GM18499 (cell line): ENCODE measurements around the gene ZNF791.
"Not testable (repeated sequence)": the region's sequence is repeated elsewhere in the genome, so short reads cannot be mapped to it uniquely, and the experiment has no call there.

Source experiments
- ATAC-seq: cut with Tn5 transposase; IDR thresholded peaks from one replicate; pipeline ENCODE4 v1.9.1; 2021; ENCODE audit warnings: moderate number of reproducible peaks; ENCODE audit not compliant: insufficient read depth, unreplicated experiment

ZNF791 gene

DNA sequence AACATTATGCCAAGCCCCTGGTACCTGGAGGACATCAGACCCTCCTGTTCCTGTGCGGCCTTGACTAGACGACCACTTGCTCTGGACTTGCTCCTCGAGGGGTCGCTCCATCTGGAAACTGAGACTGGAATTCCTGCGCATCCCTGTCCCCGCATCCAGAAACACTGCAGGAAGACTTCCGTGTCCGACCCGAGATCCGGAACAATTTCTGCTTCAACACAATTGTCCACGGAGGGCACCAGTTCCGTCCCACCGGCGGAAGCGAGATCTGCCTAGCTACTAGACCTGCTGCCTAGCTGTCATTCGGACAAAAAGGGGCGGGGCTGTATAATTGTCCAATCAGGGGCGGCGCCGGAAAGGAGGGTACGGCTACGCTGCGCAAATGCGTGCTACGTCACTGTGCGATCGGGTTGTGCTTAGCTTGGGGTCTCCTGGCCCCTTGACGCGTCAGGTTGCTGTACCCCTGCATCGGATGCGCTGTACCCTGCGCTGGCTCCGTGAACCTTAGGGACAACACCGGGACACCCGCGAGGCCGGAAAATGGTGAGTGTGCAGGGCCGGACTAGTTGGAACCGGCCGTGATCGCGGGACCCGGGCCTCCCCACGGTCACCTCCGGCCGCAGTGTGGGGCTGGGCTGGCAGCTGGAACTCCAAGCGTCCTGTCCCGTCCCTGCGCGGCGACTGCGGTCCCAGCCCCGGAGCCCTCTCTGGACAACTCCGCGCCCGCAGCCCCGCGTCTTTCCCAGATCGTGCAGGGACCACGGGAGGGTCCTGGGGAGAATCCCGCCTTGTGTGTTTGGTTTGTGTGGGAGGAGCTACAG, at the start of gene ZNF791, which contains the start of gene ZNF490:
Gene ZNF791 (plus strand): TSS at position 381 of the 821 bp plus-strand sequence. CDS start 160 bp downstream, at position 541.
Gene ZNF490 (minus strand): TSS at position 274 of the 821 bp plus-strand sequence. CDS start 133 bp downstream, at position 141.
- ATAC-seq = peak; percentile 38

GRCh38 chr19:12564016-12564664, 46.6 kb upstream of the ZNF791 start:
- no peak for ATAC-seq

DNA sequence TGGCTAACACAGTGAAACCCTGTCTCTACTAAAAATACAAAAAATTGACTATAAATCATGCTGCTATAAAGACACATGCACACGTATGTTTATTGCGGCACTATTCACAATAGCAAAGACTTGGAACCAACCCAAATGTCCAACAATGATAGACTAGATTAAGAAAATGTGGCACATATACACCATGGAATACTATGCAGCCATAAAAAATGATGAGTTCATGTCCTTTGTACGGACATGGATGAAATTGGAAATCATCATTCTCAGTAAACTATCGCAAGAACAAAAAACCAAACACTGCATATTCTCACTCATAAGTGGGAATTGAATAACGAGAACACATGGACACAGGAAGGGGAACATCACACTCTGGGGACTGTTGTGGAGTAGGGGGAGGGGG, 44.3 kb upstream of the ZNF791 start:
- not testable (repeated sequence) for ATAC-seq

DNA sequence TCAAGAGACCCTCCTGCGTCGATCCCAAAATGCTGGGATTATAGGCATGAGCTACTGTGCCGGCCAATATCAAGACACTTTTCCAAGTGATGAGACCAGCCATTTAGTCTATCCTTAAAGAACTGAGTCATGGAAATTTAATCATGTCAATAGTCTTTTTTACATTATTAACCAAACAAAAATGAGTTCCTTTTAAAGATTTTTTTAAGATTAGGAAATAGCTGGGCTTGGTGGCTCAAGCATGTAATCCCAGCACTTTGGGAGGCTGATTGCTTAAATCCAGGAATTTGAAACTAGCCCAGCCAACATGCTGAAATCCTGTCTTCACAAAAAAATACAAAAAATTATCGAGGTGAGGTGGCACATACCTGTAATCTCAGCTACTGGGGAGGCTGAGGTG, 42.8 kb upstream of the ZNF791 start:
- no peak for ATAC-seq

DNA sequence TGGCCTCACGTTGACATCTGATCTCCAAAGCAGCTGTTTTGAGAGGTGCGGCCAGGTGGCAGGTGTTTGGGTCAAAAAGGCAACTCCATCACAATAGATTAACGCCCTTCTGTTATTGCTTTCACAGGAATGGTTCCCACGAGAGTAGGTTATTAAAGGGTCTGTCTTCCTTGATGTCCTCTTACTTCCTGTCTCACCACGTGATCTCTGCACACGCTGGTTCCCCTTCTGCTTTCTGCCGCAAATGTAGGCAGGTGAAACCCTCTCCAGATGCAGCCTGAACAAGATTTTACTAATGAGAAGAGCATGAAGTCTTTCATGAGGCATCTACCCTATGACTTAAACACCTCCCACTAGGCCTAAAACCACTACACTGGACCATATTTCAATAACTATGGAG, 36.7 kb upstream of the ZNF791 start:
- ATAC-seq = no peak

DNA sequence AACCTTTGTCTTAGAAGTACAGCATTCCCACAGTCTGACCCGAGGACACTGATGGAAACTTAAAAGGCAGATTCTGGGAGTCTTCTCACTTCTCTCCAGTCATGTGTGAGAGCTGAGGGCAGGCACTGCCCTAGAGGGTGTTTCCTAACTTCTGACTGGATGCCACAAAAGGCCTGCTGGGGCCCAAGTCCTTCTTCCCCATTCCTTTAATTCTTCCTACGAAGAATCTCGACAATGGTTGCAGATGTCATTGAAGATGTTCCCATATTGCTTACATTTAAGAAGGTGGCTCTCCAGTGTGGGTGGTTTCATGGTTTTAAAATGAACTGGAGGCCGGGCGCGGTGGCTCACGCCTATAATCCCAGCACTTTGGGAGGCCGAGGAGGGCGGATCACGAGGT, 32.1 kb upstream of the ZNF791 start:
- no peak for ATAC-seq

GRCh38 chr19:12580180-12580694, 30.5 kb upstream of the ZNF791 start:
- no peak for ATAC-seq

GRCh38 chr19:12581100-12581499, 29.6 kb upstream of the ZNF791 start:
- ATAC-seq = no peak

GRCh38 chr19:12596485-12596884, 14.2 kb upstream of the ZNF791 start:
- ATAC-seq = no peak

- ATAC-seq = no peak
Observed at GRCh38 chr19:12596927-12597548, 13.7 kb upstream of the ZNF791 start.

DNA sequence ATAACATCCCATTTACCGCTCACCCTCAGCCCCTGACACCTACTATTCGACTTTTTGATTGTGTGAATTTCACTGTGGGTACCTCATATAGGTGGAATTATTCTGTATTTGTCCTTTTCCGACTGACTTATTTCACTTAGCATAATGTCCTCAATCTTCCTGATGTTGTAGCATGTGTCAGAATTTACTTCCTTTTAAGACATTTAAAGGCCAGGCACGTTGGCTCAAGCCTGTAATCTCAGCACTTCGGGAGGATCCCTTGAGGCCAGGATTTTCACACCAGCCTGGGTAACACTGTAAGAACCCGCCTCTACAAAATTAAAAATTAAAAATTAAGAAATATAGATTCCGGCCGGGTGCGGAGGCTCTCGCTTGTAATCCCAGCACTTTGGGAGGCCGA, 13.1 kb upstream of the ZNF791 start:
- ATAC-seq = no peak

- ATAC-seq = no peak
Observed at GRCh38 chr19:12603714-12604113, 7.0 kb upstream of the ZNF791 start.

DNA sequence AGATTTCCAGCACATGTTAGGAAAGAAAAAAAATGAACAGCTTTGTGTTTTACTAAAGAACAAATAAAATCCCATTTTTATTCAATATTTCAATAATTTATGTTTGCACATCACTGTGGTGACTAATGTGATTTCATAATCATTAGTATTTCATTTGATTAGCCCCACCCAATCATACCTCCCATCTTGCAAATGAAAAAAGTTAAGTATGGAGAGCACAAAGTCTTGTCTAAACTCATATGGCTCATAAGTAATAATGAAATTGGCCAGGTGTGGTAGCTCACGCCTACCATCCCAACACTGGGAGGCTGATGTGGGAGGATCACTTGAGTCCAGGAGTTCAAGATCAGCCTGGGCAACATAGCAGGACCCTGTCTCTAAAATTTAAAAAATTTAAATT, 3.9 kb upstream of the ZNF791 start:
- no peak for ATAC-seq

DNA sequence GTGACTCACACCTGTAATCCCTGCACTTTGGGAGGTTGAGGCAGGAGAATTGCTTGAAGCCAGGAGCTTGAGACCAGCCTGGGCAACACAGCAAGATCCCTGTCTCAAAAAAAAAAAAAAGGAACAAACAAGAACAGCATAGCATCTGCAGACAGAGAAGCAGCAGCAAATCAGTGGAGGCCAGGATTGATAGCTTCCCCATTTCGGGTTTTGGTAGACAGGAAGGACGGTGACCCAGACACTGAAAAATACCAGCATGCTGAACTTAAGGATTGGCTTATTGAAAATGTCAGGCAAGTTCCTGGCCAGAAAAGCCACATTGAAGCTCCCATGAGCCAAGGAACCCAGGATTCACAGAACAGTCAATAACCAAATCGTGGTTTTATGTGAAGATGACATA, 3.1 kb upstream of the ZNF791 start:
- no peak for ATAC-seq

DNA sequence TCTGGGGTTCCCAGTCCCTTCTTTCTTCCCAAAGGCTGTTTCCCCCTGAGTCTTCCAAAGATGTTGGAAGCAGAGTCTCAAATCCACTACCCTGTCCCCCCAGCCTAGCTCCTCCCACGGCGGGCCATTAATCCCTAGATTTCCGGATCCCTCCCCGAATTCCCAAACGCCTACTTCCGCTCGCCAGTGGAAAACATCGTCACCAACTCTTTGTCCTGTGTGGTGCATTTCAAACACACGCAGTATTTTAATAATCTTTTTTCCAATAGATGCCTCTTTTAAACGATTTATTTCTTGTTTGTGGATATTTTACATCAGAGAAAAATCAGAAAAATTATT, 610 bp downstream of the ZNF791 start:
- ATAC-seq = no peak

- ATAC-seq = no peak
Observed at GRCh38 chr19:12617646-12618045, 6.9 kb downstream of the ZNF791 start.

GRCh38 chr19:12621253-12622024, 10.7 kb downstream of the ZNF791 start:
- not testable (repeated sequence) for ATAC-seq

DNA sequence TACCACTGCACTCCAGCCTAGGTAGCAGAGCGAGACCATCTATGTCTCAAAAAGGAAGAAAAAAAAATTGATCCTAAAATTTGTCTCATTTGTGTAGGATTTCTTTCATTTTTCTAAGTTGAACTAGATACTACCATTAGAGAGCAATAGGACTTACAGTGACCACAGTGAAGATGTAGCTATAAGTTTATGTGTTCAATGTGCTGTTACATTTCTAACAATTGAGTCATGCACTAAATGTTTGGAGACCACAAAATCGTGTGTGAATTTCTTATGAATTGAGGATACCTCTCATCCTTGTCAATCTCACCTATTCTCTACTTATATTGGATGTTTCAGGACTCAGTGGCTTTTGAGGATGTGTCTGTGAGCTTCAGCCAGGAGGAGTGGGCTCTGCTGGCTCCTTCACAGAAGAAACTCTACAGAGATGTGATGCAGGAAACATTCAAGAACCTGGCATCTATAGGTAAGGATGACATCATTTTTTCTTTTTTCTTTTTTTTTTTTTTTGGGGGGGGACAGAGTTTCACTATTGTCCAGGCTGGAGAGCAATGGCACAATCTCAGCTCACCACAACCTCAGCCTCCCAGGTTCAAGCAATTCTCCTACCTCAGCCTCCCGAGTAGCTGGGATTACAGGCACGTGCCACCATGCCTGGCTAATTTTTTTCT, 12.8 kb downstream of the ZNF791 start:
- ATAC-seq = no peak

DNA sequence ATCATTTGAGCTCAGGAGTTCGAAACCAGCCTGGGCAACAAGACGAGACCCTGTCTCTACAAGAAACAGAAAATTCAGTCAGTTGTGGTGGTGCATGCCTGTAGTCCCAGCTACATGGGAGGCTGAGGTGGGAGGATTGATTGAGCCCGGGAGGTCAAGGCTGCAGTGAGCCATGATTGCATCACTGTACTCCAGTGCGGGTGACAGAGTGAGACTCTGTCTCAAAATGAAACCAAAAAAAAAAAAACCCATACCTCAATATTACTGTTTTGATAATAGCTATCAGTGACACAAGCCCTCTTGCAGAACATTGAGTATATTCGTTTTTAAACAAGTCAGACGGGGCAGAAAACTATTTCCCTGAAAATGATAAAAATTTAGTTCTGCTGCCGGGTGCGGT, 16.2 kb downstream of the ZNF791 start:
- ATAC-seq = no peak
